ENCODE measurements around the gene PPIP5K2.
A peak's percentile ranks its signal among the peaks of the same experiment; 100 is the strongest.
"Not testable (repeated sequence)": the region's sequence is repeated elsewhere in the genome, so short reads cannot be mapped to it uniquely, and the experiment has no call there.

The PPIP5K2 gene

GRCh38 chr5:103135461-103135860, 15.4 kb downstream of the PPIP5K2 start:
- no peak for TF ChIP-seq CTCF (IDR thresholded peaks at IDR 0.05; ENCODE audit: low read depth, low read length, missing control alignments)
- DNase-seq (ENCODE audit: low read depth), result no peak
- no peak overlapping the region for H3K4me3 ChIP-seq (ENCODE audit: low read depth, low read length)

- no peak overlapping the region for H3K4me3 ChIP-seq (ENCODE audit: low read depth, low read length)
- TF ChIP-seq CTCF (IDR thresholded peaks at IDR 0.05; ENCODE audit: low read depth, low read length, missing control alignments), result no peak
- no peak for DNase-seq (ENCODE audit: low read depth)
Measured at GRCh38 chr5:103138202-103138690, 18.1 kb downstream of the PPIP5K2 start.

- no peak for DNase-seq (ENCODE audit: low read depth)
- H3K4me3 ChIP-seq (ENCODE audit: low read depth, low read length), result no peak overlapping the region
- peak; percentile 79 for TF ChIP-seq CTCF (IDR thresholded peaks at IDR 0.05; ENCODE audit: low read depth, low read length, missing control alignments)
Measured at GRCh38 chr5:103139264-103139865, 19.3 kb downstream of the PPIP5K2 start.

- not testable (repeated sequence) for H3K4me3 ChIP-seq (ENCODE audit: low read depth, low read length); DNase-seq (ENCODE audit: low read depth)
Measured at GRCh38 chr5:103142132-103142531, 22.0 kb downstream of the PPIP5K2 start.

GRCh38 chr5:103145196-103145595, 25.1 kb downstream of the PPIP5K2 start:
- DNase-seq (ENCODE audit: low read depth), result no peak
- H3K4me3 ChIP-seq (ENCODE audit: low read depth, low read length), result no peak overlapping the region
- TF ChIP-seq CTCF (IDR thresholded peaks at IDR 0.05; ENCODE audit: low read depth, low read length, missing control alignments), result no peak

GRCh38 chr5:103148213-103148612, 28.1 kb downstream of the PPIP5K2 start:
- no peak overlapping the region for H3K4me3 ChIP-seq (ENCODE audit: low read depth, low read length)
- no peak for TF ChIP-seq CTCF (IDR thresholded peaks at IDR 0.05; ENCODE audit: low read depth, low read length, missing control alignments)
- DNase-seq (ENCODE audit: low read depth), result no peak

- DNase-seq (ENCODE audit: low read depth), result no peak
- no peak for TF ChIP-seq CTCF (IDR thresholded peaks at IDR 0.05; ENCODE audit: low read depth, low read length, missing control alignments)
- H3K4me3 ChIP-seq (ENCODE audit: low read depth, low read length), result no peak overlapping the region
Measured at GRCh38 chr5:103151156-103151555, 31.1 kb downstream of the PPIP5K2 start.

All from GM12864 (cell line).